ENCODE data around the gene CARS1.

Gene CARS1

GRCh38 chr11:3058753-3059664 lies 1.8 kb upstream of the CARS1 start:
- DNase-seq, result no peak

DNA sequence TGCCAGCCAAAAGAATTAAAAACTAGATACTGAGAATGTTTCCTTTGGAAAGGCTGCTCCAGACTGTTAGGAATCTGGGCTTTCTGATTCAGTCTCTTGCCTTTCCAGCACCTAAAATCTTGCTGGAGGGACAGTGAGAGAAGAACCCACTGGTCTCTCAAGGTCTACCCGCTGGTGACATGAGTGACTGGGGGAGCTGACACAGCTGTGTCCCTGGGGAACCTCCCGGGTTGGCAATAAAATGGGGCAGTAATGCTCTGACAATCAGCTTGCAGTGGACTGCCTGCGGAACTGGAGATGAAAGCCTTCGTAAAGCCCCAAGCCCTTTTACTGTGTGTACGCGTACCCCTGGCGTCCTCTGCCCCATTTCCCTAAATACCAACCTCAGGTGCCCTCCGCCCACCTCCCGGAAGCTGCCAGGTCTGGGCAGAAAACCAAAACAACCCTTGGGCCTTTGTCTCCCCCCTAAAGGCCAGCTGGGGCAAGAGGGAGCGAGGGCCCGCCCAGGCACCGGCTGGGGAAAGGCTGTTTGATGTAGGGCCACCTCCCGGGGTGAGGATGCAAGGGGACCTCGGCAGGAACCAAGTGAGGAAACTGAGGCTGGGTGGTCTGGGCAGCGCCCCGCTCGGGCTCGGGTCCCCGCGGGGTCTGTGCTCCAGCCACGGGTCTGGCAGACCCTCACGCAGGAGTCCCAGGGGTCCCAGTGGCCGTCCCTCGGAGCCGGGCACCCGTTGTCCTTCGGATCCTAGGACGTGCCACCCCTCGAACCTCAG lies 741 bp downstream of the CARS1 start:
- no peak for DNase-seq

DNA sequence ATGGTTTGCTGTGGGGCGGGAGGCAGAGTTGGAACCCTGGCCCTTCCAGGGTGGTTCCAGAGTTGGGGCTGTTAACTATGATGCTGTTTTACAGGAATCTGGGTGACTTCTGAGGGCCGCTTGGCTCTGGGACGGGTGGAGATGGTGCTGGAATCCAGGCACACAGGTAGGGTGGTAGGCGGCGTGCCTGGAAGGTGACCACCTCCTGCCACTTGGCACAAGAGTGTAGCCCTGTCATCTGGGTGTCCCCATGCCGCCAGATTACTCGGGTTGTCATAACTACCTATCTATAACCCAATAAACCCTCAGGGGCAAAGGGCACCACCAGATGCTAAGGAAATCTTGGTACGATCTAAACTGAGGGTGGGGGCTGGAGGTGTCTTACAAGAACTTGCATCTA lies 1.3 kb downstream of the CARS1 start:
- no peak for DNase-seq

- DNase-seq, result no peak
Observed at GRCh38 chr11:3052567-3052966, 4.7 kb downstream of the CARS1 start.

- no peak for DNase-seq
Observed at GRCh38 chr11:3052109-3052479, 5.1 kb downstream of the CARS1 start.

DNA sequence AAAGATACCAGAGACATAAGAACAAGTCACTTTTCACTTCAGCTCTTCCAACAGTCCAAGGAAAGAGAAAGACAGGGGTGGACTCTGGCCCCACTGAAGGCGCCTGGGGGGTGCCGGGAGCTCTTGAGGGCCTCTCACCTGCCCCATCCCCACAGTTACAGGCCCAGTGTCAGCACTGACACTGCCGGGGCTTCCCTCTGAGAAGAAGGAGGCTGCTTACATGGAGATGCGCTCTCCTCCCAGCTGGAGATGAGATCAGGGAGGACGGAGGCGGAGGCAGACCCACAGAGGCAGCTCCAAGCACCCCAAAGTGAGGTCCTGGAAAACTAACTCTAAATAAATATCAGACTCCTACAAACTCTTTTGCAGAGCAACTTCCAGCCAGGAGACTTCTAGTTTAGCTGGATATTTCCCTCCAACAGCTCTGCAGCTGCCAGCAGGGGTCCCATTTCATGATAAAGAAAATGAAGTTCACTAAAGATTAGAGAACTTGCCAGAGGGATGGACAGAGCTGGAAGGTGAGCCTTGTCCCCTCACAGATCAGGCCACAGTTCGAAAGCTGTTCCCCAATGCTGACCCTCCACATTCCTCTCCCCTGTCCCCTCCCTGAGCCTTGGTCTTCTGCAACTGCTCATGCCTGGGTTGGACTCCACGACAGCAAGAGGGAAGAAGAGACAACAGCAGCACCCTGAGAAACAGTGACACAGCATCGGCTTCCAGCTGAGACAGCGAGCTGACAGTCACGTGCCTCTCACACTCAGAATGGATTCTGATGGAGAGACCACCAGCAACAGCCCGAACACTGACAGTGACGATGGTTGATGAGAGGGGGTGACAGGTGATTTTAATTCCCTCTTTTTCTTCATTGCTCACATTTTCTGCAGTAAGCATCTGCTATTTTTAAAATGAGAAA lies 5.8 kb downstream of the CARS1 start:
- no peak for DNase-seq

GRCh38 chr11:3050386-3051195 lies 6.6 kb downstream of the CARS1 start:
- DNase-seq, result no peak

DNA sequence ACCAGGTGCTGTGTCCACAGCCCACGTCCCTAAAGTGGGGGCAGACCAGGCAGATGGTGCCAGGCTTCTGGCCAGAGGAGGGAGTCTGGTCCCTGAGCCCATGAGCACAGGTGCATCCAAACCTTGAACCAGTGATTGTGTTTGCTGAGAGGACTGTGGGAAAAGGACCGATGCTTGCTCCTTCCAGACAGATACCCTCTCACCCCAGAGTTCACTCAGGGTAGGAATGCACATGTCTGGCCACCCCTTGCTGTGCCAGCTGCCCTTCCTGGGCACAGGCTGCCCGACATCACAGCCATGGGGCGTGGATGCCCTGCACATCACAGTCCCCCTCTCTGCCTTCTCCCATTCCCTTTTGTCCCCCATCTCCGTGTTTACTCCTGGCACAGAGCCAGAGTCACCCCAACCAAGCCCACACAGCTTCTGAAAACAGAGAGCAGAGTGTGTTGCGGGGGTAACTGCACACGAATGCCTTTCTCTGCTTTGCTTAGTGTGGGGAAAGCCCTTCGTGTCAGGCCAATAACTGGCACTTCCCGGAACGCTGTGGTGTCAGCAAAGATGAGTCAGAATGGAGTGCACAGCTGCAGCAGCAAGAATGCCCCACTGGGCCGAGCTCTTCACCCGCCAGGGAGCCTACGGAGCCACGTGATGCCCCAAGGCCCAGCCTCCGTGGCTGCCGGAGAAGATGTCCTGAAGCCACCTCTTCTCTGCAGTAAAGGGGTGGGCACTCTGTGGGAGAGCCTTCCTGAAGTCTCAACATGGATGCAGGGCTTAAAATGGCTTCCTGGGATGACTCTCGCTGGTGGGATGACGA lies 7.6 kb downstream of the CARS1 start:
- peak; percentile 71 for DNase-seq

DNA sequence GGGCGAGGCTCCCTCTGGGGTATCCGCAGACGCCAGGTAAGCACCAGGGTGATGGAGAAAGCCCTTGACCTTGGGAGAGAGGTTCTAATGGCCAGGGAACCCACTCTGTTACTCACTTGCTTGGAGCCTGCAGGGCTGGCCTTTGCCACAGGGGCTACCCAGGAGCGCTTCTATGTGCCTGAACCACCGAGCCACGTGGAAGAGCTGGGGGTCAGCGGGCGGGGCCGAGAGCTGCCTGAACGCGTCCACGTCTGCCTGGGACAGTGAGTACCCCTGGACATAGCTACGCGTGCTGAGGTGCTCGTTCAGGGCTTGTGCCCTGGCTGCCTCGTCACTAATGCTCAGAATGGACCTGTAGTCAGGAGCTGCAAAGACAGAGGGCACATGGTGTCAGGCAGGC lies 9.6 kb downstream of the CARS1 start:
- DNase-seq, result no peak

GRCh38 chr11:3046641-3047040 lies 10.6 kb downstream of the CARS1 start:
- no peak for DNase-seq

- DNase-seq, result no peak
Observed at GRCh38 chr11:3046190-3046589, 11.0 kb downstream of the CARS1 start.

DNA sequence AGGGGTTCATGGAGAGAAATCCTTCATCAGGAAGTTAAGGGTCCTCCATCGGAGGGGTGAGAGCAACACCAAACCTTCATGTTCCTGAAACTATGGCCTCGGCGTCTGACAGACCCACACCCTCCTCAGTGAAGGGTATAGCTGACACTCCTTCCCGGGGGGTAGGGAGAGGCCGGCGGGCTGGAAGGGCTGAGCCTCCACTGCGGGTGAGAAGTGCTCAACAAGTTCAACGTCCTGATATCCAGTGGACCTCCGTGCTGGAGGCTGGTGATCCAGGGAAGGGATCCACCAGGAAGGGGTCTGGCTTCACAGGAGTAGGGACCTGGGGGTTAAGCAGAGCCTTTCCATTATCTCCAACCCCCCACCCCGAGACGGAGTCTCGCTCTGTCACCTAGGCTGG lies 12.3 kb downstream of the CARS1 start:
- no peak for DNase-seq

DNA sequence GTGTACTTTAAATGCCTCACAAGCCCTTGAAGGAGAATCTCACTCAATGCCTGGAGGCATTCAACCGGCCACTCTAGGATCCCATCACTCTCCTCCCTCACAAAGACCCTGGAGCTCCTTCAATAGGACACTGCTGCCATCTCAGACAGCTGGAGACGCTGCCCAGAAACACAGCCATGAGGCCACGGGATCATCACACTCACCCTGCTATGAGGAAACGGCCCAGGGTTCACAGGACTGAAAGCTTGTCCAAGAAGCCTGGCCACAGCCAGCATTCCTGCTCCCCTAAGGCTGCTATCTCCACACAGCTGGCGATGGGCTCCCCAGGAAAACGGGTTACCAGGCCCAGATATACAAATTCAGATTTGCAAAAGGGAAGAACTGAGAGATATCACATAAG lies 13.2 kb downstream of the CARS1 start:
- no peak for DNase-seq

DNA sequence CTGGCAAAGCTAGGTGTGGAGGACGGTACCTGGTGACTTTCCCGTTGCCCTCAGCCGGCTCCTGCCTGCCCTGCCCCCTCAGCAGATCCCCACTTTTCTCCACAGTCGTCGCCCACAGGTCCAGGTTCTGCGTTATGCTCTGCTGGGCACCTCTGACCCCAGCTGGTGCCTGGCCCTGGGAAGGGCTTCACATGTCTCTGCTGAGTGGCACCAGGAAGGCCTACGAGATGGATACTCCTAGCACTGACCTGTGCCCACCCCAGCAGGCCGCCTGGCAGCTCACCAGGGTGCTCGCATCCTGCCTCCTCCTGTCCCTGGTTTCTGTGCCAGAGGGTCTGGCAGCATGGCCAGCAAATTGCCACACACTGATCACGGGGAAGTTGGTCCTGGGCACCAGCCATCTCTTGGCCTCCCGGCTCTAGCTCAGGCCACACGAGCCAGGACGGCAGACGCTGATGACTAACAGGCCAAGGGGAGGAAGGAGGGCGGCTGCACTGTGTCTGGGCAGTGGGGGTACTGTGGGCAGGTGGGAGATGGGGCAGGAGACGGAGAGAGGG lies 13.8 kb downstream of the CARS1 start:
- no peak for DNase-seq

GRCh38 chr11:3042496-3043314 lies 14.5 kb downstream of the CARS1 start:
- DNase-seq, result peak; percentile 51

DNA sequence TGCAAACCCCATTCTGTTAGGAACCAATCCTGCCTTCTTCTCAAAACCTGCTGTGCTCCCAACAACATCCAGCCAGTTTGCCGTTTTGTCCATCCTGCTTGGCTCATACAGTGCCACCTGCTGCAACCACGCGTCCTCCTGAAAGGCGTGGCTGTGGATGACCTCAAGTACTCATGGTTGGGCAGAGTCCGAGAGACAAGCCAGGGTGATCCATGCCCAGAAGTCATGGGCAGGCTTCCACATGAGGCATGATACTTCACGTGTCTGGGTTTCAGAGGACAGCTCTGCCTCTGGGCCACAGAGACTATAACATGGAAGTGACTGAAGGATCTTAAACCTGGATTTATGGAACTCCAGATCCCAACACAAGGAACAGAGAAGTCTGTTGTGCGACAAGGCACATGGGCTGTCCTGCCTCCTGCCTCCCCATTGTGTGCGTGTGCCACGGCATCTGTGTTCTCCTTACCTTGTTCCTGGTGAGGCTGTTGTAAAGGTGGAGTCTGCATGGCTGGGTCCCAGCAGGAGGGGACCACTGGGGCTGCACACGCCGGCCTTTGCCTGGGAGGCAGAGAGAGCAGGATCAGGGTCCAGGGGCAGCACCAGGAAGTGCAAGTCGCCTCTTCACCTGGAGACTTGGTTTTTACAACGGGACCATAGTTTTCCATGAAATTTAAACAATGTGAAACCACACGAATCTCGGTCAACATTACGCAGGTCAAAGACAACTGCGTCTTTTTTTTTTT lies 15.4 kb downstream of the CARS1 start:
- no peak for DNase-seq

DNA sequence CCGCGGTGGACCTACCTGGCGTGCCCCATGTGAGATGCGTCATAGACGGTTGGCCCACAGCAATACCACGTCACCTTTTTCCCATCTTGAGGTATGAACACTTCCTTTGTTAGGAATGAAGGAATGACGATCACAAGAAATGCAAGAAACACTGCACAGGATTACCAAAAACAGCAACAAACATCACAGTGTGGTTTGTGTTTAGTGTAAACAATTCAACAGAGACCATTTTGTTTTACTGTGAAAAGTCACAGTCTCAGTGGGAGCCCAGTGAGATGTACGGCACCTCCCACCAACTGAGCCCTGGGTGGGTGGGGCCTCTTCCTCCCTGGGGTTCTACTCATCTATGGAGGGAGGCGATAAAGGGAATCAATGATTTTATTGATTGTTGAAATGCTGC lies 16.3 kb downstream of the CARS1 start:
- DNase-seq, result no peak

DNA sequence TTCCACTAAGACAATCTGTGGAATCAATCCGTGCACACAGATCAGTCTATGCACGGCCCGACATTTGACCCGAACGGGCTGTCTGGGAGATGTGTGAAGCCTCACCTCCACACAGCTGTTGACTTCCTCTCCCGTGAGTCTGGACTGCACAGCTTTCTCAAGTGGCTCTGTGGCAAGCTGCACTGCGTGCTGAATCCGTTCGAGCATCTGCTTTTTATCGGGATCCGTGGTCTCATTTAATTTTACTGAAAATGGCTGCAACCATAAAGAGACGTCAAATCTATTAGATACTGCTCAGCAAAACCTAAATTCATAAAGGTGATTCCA lies 19.3 kb downstream of the CARS1 start:
- DNase-seq, result no peak
